Measurements from ENCODE around the gene WRNIP1.

Gene WRNIP1

DNA sequence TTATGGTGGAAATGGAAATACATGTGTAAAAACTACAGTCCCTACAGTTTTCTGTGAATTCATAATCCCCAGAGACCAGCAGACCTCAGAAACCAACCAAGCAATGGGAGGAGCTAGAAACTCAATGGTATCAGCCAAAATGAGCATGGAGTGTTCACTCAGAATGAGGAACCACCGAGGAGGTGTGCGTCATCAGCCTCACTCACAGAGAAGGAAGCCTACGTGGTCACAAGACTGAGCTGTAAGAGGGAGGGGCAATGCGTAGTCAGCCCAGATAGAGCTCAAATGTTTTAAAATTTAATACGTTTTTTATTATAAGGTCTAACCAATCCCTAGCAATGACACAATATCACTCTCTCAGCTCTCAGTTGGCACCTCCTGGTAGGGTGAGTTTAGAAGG, 31.9 kb upstream of the WRNIP1 start:
- Histone ChIP-seq H3K27ac (ENCODE audit: low read depth, low read length) (no peak overlapping the region), H3K27me3 (ENCODE audit: low read length) (no peaks in the 10 kb centered on the region), H3K4me2 (ENCODE audit: low read depth, low read length, poor library complexity, severe bottlenecking) (no peak overlapping the region), H3K79me2 (ENCODE audit: insufficient read depth, low read length) (no peaks in the 10 kb centered on the region), H3K9me2 (replicated peaks; ENCODE audit: insufficient read depth, low read length) (no peaks in the 10 kb centered on the region), H3K36me3 (ENCODE audit: low read length) (no peaks in the 10 kb centered on the region), H3K9me3 (ENCODE audit: insufficient read depth, low read length) (no peaks in the 10 kb centered on the region), H4K20me1 (ENCODE audit: low read depth, low read length) (no peaks in the 10 kb centered on the region), H3F3A (ENCODE audit: insufficient read depth) (no peaks in the 10 kb centered on the region), H3K4me3 (ENCODE audit: insufficient read depth, low read length, poor library complexity, severe bottlenecking) (no peak overlapping the region), H2AFZ (ENCODE audit: low read depth, low read length, severe bottlenecking) (peak overlapping the region; percentile 68), H3K9ac (ENCODE audit: low read length) (no peak overlapping the region)
- TF ChIP-seq, protein P1, sequence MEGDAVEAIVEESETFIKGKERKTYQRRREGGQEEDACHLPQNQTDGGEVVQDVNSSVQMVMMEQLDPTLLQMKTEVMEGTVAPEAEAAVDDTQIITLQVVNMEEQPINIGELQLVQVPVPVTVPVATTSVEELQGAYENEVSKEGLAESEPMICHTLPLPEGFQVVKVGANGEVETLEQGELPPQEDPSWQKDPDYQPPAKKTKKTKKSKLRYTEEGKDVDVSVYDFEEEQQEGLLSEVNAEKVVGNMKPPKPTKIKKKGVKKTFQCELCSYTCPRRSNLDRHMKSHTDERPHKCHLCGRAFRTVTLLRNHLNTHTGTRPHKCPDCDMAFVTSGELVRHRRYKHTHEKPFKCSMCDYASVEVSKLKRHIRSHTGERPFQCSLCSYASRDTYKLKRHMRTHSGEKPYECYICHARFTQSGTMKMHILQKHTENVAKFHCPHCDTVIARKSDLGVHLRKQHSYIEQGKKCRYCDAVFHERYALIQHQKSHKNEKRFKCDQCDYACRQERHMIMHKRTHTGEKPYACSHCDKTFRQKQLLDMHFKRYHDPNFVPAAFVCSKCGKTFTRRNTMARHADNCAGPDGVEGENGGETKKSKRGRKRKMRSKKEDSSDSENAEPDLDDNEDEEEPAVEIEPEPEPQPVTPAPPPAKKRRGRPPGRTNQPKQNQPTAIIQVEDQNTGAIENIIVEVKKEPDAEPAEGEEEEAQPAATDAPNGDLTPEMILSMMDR (IDR thresholded peaks at IDR 0.05; ENCODE audit: insufficient read depth, low read length, poor library complexity, severe bottlenecking): no peak
- no peak for TF ChIP-seq EZH2phosphoT487 (conservative IDR thresholded peaks at IDR 0.05; ENCODE audit: low read length)

DNA sequence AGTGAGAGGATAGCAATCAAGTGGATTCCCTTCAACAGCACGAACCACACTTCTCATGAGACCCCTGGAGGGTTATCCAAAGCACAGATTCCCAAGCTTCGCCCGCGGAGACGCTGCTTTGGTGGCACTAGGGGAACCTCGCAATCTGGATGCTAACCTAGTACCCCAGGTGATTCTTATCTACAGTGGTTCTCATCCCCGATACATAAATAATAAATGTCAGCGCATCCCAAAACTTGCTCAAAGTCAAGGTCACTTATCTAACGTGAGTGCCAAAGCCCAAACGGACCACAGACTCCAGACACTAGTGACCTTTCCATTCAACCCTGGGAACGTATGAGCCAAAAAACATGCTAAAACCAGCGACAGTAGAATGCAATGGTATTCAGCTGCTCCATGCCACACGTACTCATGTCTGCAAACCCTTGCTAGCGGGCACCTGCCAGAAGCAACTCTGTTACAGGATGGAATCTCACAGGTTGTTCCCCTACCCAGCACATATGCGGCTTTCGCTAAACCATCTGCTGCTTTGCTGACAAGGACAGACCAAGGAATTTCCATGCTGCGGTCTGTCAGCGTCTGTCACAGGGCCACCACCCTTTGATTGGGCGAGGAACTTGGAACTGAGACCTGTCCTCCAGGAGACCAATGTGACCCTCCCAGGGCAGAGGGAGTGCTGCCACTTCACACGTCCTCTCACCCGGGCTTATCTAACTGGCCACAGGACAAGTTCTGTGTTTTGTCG, 31.3 kb upstream of the WRNIP1 start:
- no peaks in the 10 kb centered on the region for H3F3A ChIP-seq (ENCODE audit: insufficient read depth)
- no peaks in the 10 kb centered on the region for H3K9me2 ChIP-seq (replicated peaks; ENCODE audit: insufficient read depth, low read length)
- TF ChIP-seq, protein P1 (IDR thresholded peaks at IDR 0.05; ENCODE audit: insufficient read depth, low read length, poor library complexity, severe bottlenecking): no peak
- no peak for TF ChIP-seq EZH2phosphoT487 (conservative IDR thresholded peaks at IDR 0.05; ENCODE audit: low read length)
- H3K4me2 ChIP-seq (ENCODE audit: low read depth, low read length, poor library complexity, severe bottlenecking): no peak overlapping the region
- H3K9me3 ChIP-seq (ENCODE audit: insufficient read depth, low read length): no peaks in the 10 kb centered on the region
- H3K36me3 ChIP-seq (ENCODE audit: low read length): no peaks in the 10 kb centered on the region
- no peaks in the 10 kb centered on the region for H3K27me3 ChIP-seq (ENCODE audit: low read length)
- H3K27ac ChIP-seq (ENCODE audit: low read depth, low read length): no peak overlapping the region
- no peaks in the 10 kb centered on the region for H3K79me2 ChIP-seq (ENCODE audit: insufficient read depth, low read length)
- H3K4me3 ChIP-seq (ENCODE audit: insufficient read depth, low read length, poor library complexity, severe bottlenecking): no peak overlapping the region
- H4K20me1 ChIP-seq (ENCODE audit: low read depth, low read length): no peaks in the 10 kb centered on the region
- H2AFZ ChIP-seq (ENCODE audit: low read depth, low read length, severe bottlenecking): peak overlapping the region; percentile 68
- no peak overlapping the region for H3K9ac ChIP-seq (ENCODE audit: low read length)

DNA sequence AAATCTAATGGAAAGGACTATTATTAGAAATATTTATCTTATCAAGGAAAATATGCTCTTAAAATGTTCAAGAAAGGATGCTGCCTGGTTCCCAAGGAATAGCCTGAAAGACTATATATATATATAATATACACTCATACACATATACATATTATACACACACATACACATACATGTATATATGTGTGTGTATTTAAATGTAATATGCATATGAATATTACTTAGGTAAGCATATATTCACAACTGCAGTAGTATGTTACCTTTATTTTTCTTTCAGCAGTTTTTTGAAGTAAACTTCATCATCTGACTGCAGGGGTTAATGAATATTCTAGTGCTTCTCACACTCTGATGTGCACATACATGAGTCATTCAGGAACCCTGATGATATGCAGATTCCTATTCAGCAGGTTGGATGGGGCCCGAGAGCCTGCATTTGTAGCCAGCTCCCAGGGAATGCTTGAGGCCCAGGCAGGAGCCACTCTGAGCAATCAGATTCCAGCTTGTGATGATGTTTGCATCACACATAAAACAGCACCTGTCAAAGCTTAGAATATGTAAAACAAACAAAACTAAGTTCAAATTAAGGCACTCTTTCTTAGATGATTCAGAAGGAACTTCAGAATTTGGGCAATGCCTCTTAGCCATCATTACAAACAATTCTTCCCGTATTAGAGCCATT, 30.6 kb upstream of the WRNIP1 start:
- H3K4me2 ChIP-seq (ENCODE audit: low read depth, low read length, poor library complexity, severe bottlenecking): no peak overlapping the region
- no peak overlapping the region for H2AFZ ChIP-seq (ENCODE audit: low read depth, low read length, severe bottlenecking)
- H3K9me2 ChIP-seq (replicated peaks; ENCODE audit: insufficient read depth, low read length): no peaks in the 10 kb centered on the region
- H3F3A ChIP-seq (ENCODE audit: insufficient read depth): no peaks in the 10 kb centered on the region
- H3K36me3 ChIP-seq (ENCODE audit: low read length): no peaks in the 10 kb centered on the region
- TF ChIP-seq, protein P1 (IDR thresholded peaks at IDR 0.05; ENCODE audit: insufficient read depth, low read length, poor library complexity, severe bottlenecking): no peak
- no peak for TF ChIP-seq EZH2phosphoT487 (conservative IDR thresholded peaks at IDR 0.05; ENCODE audit: low read length)
- no peaks in the 10 kb centered on the region for H3K9me3 ChIP-seq (ENCODE audit: insufficient read depth, low read length)
- no peaks in the 10 kb centered on the region for H3K79me2 ChIP-seq (ENCODE audit: insufficient read depth, low read length)
- H3K4me3 ChIP-seq (ENCODE audit: insufficient read depth, low read length, poor library complexity, severe bottlenecking): no peak overlapping the region
- H3K27me3 ChIP-seq (ENCODE audit: low read length): no peaks in the 10 kb centered on the region
- H3K9ac ChIP-seq (ENCODE audit: low read length): no peak overlapping the region
- no peak overlapping the region for H3K27ac ChIP-seq (ENCODE audit: low read depth, low read length)
- no peaks in the 10 kb centered on the region for H4K20me1 ChIP-seq (ENCODE audit: low read depth, low read length)
